CD4-positive, alpha-beta T cell (primary cell): ENCODE measurements around the gene CYP4Z1. TPM values are rescaled to one million over a fixed set of nuclear protein-coding genes. Genes with fewer than 3 reads are reported as not detected.
"Not testable (repeated sequence)": the region's sequence is repeated elsewhere in the genome, so short reads cannot be mapped to it uniquely, and the experiment has no call there.

Experiments used
- ATAC-seq: fragments of 200-7000 bp; cut with Tn5 transposase; one replicate; pipeline ENCODE4 v1.10.0; 2022; ENCODE audit warnings: mild to moderate bottlenecking; ENCODE audit not compliant: poor library complexity
- CTCF ChIA-PET: fragments of 350-600 bp; sonication (Branson Sonifier 250); formaldehyde crosslinking; loops from one replicate; lab custom pipeline; 2021; ENCODE audit warnings: antibody characterized with exemption, inconsistent platforms; lab: Charles Lee
- POLR2A ChIA-PET: fragments of 350-600 bp; sonication (Branson Sonifier 250); formaldehyde crosslinking; loops from one replicate; lab custom pipeline; 2021; ENCODE audit warnings: antibody characterized with exemption, inconsistent platforms; lab: Charles Lee
- DNase-seq, 14 experiments: peaks; one replicate each; pipeline ENCODE4 v3.0.0-alpha.2; 2013 to 2020; ENCODE audit warnings: mixed read lengths in 2 of 14
- H3K27ac ChIP-seq, 2 donors: one replicate each; pipeline versions ENCODE4 v1.5.1 to v1.7.0; 2013; ENCODE audit warnings: low read length in 2 of 2, low read depth in 1 of 2, mild to moderate bottlenecking in 1 of 2
- H3K27me3 ChIP-seq, 2 experiments: 1 replicate in 1 of 2; 2 replicates in 1 of 2; pipeline versions ENCODE4 v1.6.1 to v1.7.0; 2013; ENCODE audit warnings: low read length in 2 of 2, control low read depth in 1 of 2, mild to moderate bottlenecking in 1 of 2, moderate library complexity in 1 of 2; ENCODE audit not compliant: insufficient read depth in 2 of 2, control insufficient read depth in 1 of 2
- H3K36me3 ChIP-seq: one replicate; pipeline ENCODE4 v1.6.1; 2013; ENCODE audit warnings: low read length, control low read depth; ENCODE audit not compliant: insufficient read depth
- H3K4me1 ChIP-seq: one replicate; pipeline ENCODE4 v1.6.1; 2013; ENCODE audit warnings: low read length, control low read depth; ENCODE audit not compliant: insufficient read depth
- H3K4me3 ChIP-seq: one replicate; pipeline ENCODE4 v1.5.1; 2013; ENCODE audit warnings: mild to moderate bottlenecking, low read length, moderate library complexity
- H3K9me3 ChIP-seq, 2 experiments: 1 replicate in 1 of 2; 2 replicates in 1 of 2; pipeline versions ENCODE4 v1.6.1 to v1.7.0; 2013; ENCODE audit warnings: low read length in 2 of 2, mild to moderate bottlenecking in 2 of 2, control low read depth in 1 of 2, moderate library complexity in 1 of 2; ENCODE audit not compliant: control insufficient read depth in 1 of 2, insufficient read depth in 1 of 2
- H3K27ac Mint-ChIP-seq: one replicate; pipeline ENCODE4 v1.8.0; 2020; ENCODE audit warnings: mixed read lengths
- H3K27me3 Mint-ChIP-seq: one replicate; pipeline ENCODE4 v1.8.0; 2021; ENCODE audit warnings: mixed read lengths
- H3K36me3 Mint-ChIP-seq: one replicate; pipeline ENCODE4 v1.8.0; 2021; ENCODE audit warnings: low read depth, mixed read lengths
- H3K4me1 Mint-ChIP-seq: one replicate; pipeline ENCODE4 v1.8.0; 2021; ENCODE audit warnings: low read depth, mixed read lengths
- H3K4me3 Mint-ChIP-seq: one replicate; pipeline ENCODE4 v1.8.0; 2020; ENCODE audit warnings: mild to moderate bottlenecking, mixed read lengths
- H3K9me3 Mint-ChIP-seq: one replicate; pipeline ENCODE4 v1.8.0; 2020; ENCODE audit warnings: mixed read lengths
- intact Hi-C, 2 experiments: fragments of 100-400 bp; cut with DNase I in 1 of 2; cut with micrococcal nuclease in 1 of 2; formaldehyde crosslinking; loops; one replicate each; pipeline versions ENCODE4 v1.15.1 to v1.9.0; 2023 to 2025; cut with DNase I, micrococcal nuclease
- total RNA-seq, 174 experiments: library from RNA in 2 of 174; stranded (reverse) in 2 of 174; gene quantifications; one replicate each; pipeline ENCODE4 v1.2.3 and lab custom pipeline; 2021 to 2026
- TF ChIP-seq, protein P1 (sequence below): fragments of 200-600 bp; IDR thresholded peaks from one replicate; pipeline ENCODE4 v1.8.0; 2022; ENCODE audit warnings: antibody characterized with exemption, mild to moderate bottlenecking

The CYP4Z1 gene
- total RNA-seq, 2 experiments from 2014 or later = not detected

DNA sequence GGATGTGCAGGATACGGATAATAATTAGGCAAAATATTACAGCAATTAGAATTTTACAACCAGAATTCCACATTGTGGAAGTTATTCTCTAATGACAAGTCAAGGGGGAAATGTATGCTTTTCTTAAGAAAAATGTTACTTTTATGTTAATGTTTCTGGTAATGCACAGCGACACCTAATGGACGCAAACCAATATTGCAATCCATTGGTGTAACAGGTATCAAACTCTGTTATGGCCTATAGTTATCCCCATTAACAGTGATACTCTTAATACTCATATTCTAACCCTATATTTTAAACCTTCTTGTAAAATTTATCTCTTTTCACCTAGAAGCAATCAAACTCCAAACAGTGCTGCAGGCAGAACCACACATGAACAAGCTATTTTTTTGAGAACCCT, 22.3 kb downstream of the CYP4Z1 start:
- H3K27me3 ChIP-seq, H3K9me3 Mint-ChIP-seq, POLR2A ChIA-PET, H3K4me3 ChIP-seq, H3K27ac ChIP-seq, H3K4me1 Mint-ChIP-seq, H3K4me3 Mint-ChIP-seq, H3K36me3 Mint-ChIP-seq, ATAC-seq, H3K9me3 ChIP-seq, H3K27ac Mint-ChIP-seq, H3K4me1 ChIP-seq, CTCF ChIA-PET, H3K36me3 ChIP-seq, intact Hi-C loops: not testable (repeated sequence)
- H3K27me3 Mint-ChIP-seq = peaks cover 12% of the 10 kb centered on the region
- TF ChIP-seq, protein P1, sequence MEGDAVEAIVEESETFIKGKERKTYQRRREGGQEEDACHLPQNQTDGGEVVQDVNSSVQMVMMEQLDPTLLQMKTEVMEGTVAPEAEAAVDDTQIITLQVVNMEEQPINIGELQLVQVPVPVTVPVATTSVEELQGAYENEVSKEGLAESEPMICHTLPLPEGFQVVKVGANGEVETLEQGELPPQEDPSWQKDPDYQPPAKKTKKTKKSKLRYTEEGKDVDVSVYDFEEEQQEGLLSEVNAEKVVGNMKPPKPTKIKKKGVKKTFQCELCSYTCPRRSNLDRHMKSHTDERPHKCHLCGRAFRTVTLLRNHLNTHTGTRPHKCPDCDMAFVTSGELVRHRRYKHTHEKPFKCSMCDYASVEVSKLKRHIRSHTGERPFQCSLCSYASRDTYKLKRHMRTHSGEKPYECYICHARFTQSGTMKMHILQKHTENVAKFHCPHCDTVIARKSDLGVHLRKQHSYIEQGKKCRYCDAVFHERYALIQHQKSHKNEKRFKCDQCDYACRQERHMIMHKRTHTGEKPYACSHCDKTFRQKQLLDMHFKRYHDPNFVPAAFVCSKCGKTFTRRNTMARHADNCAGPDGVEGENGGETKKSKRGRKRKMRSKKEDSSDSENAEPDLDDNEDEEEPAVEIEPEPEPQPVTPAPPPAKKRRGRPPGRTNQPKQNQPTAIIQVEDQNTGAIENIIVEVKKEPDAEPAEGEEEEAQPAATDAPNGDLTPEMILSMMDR = peak; percentile 70
- peak in 4 of 14 experiments; percentile 24 to 45 (median 24) for DNase-seq

DNA sequence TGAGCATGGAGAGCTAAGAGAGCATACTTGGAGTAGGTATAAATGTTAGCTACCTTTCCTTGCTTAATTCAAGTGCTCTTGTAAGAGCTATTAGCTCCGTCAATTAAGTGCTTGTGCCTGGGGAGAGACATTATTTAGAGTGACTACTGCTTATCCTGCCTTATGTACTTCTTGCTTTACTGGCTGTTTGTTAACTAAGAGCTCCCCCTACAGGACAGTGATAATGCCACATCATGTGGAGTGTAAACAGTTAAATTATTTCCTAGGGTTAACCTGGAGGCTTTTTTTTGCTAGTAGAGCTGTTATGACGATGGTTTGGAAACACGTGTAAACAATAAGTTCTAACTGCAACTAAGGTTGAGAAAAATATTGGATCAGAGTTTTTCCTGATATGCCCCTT, 24.4 kb downstream of the CYP4Z1 start:
- H3K36me3 Mint-ChIP-seq, intact Hi-C loops, CTCF ChIA-PET, POLR2A ChIA-PET, H3K9me3 Mint-ChIP-seq, DNase-seq, H3K27me3 ChIP-seq, H3K4me1 ChIP-seq, H3K4me3 Mint-ChIP-seq, H3K36me3 ChIP-seq, H3K27ac Mint-ChIP-seq, H3K9me3 ChIP-seq, H3K4me1 Mint-ChIP-seq, ATAC-seq, H3K27ac ChIP-seq, H3K4me3 ChIP-seq: not testable (repeated sequence)
- H3K27me3 Mint-ChIP-seq = peaks cover 12% of the 10 kb centered on the region

DNA sequence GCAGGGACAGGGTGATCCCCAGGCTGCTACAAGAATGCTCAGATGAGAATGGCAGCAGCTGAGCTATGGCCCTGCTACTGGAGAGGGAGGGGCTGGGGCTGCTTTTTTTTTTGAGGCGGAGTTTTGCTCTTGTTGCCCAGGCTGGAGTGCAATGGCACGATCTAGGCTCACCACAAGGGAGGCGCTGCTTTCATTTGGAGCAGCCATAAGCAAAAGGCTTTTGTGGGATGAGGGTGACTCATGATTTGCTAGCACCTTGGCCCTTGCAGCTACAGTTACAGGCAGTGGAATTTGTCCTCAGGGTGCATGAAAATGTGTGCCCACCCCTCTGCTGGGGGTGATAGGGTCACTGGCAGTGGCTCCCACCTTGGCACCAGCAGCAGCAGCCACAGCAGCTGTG, 37.8 kb downstream of the CYP4Z1 start:
- no peak for ATAC-seq
- no peaks in the 10 kb centered on the region for H3K4me1 ChIP-seq
- Mint-ChIP-seq H3K4me3 (no peak overlapping the region), H3K36me3 (no peaks in the 10 kb centered on the region), H3K4me1 (no peaks in the 10 kb centered on the region), H3K27me3 (peaks cover 38% of the 10 kb centered on the region), H3K27ac (no peak overlapping the region), H3K9me3 (peaks cover 3% of the 10 kb centered on the region)
- intact Hi-C loops = no loop called here
- no peak for DNase-seq
- H3K27me3 ChIP-seq = peaks cover 3% of the 10 kb centered on the region in 2 experiments
- peaks cover 12 to 19% of the 10 kb centered on the region in 2 experiments for H3K9me3 ChIP-seq
- ChIA-PET POLR2A (no interaction called here), CTCF (no interaction called here)
- TF ChIP-seq, protein P1 = no peak
- H3K4me3 ChIP-seq = no peak overlapping the region
- no peaks in the 10 kb centered on the region for H3K36me3 ChIP-seq
- no peak overlapping the region for H3K27ac ChIP-seq

DNA sequence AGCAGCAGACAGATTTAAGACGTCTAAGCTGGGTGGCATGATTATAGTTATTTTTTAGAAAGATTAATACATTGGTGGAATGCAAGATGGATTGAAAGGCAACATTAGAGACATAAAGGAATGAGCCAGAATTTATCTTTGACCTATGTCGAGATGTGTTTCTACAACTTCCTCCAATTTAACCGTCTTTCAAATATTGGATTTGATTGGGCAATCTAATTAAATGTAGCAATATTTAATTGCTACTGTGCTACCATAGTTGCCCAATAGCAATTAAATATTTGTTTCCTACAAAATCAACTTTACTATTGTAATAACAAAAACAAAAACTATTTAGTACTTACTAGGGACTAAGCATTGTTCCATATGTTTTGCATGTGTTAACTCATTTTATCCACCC, 39.8 kb downstream of the CYP4Z1 start:
- Mint-ChIP-seq H3K4me3 (no peak overlapping the region), H3K36me3 (no peaks in the 10 kb centered on the region), H3K27ac (no peak overlapping the region), H3K4me1 (no peaks in the 10 kb centered on the region), H3K9me3 (peaks cover 3% of the 10 kb centered on the region), H3K27me3 (peaks cover 41% of the 10 kb centered on the region)
- peaks cover 3% of the 10 kb centered on the region in 2 experiments for H3K27me3 ChIP-seq
- CTCF ChIA-PET = no interaction called here
- intact Hi-C loops = no loop called here
- TF ChIP-seq, protein P1 = no peak
- H3K4me3 ChIP-seq = no peak overlapping the region
- ATAC-seq = no peak
- no peaks in the 10 kb centered on the region for H3K36me3 ChIP-seq
- no peak for DNase-seq
- POLR2A ChIA-PET = no interaction called here
- no peaks in the 10 kb centered on the region for H3K4me1 ChIP-seq
- H3K27ac ChIP-seq = no peak overlapping the region
- H3K9me3 ChIP-seq = peaks cover 12 to 19% of the 10 kb centered on the region in 2 experiments

DNA sequence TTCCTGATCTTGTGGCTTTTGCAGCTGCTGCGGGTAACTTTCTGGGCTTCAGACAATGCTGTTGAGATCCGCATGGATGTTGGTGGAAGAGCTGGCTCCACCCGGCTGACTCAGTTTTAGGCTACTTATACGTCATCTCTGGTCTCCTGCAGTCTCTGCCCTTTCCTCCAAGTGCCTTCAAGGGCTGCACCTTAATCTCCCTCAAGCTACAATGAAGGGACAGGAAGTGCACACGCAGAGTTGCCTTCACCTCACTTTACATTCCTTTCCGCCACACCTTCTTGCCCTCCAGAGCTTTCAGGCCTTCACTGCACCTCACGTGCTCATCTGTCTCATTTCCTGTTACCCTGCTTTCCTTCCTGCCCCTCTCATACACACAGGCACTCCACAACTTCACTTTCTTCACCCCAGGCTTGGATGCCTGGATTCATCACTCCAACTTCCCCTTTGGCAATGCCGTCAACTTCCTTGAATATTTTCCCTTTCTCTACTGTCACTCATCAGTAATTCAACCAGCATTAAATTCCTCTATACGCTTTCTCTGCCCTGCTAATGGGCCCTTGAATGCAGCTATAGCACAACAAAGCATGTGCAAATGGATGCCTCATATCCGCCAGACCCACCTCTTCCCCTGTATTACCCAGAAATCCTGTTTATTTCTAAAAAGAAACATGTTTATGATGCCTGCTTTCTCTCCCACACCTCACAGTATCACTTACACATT, 41.0 kb downstream of the CYP4Z1 start:
- ATAC-seq (peak; percentile 54), DNase-seq (peak in 1 of 14 experiments; percentile 14)
- POLR2A ChIA-PET, H3K4me3 ChIP-seq, CTCF ChIA-PET, H3K4me1 Mint-ChIP-seq, H3K27me3 ChIP-seq, intact Hi-C loops, H3K36me3 ChIP-seq, H3K9me3 Mint-ChIP-seq, H3K27ac Mint-ChIP-seq, H3K4me1 ChIP-seq, H3K36me3 Mint-ChIP-seq, H3K27ac ChIP-seq, H3K4me3 Mint-ChIP-seq: not testable (repeated sequence)
- peaks cover 6 to 19% of the 10 kb centered on the region in 2 experiments for H3K9me3 ChIP-seq
- H3K27me3 Mint-ChIP-seq = peaks cover 38% of the 10 kb centered on the region
